HG03469 (cell line): ENCODE measurements around the gene ZMIZ1.

Experiments
- ATAC-seq: cut with Tn5 transposase; IDR thresholded peaks from one replicate; pipeline ENCODE4 v1.9.1; 2021; ENCODE audit warnings: mild to moderate bottlenecking, moderate library complexity, moderate number of reproducible peaks; ENCODE audit not compliant: unreplicated experiment

Gene ZMIZ1

GRCh38 chr10:79237454-79238157 is 168.8 kb downstream of the ZMIZ1 start:
- no peak for ATAC-seq

GRCh38 chr10:79238158-79238520 is 169.4 kb downstream of the ZMIZ1 start:
- ATAC-seq = no peak

- no peak for ATAC-seq
Observed at GRCh38 chr10:79238606-79239005, 169.8 kb downstream of the ZMIZ1 start.

GRCh38 chr10:79239275-79239779 is 170.6 kb downstream of the ZMIZ1 start:
- ATAC-seq = no peak

- ATAC-seq = no peak
Observed at GRCh38 chr10:79239924-79240581, 171.3 kb downstream of the ZMIZ1 start.

GRCh38 chr10:79241629-79241989 is 172.8 kb downstream of the ZMIZ1 start:
- ATAC-seq = no peak

- no peak for ATAC-seq
Observed at GRCh38 chr10:79241990-79242619, 173.3 kb downstream of the ZMIZ1 start.

- no peak for ATAC-seq
Observed at GRCh38 chr10:79242620-79243152, 173.9 kb downstream of the ZMIZ1 start.

- peak; percentile 27 for ATAC-seq
Observed at GRCh38 chr10:79243181-79244067, 174.7 kb downstream of the ZMIZ1 start.

- ATAC-seq = no peak
Observed at GRCh38 chr10:79244068-79244442, 175.3 kb downstream of the ZMIZ1 start.

GRCh38 chr10:79244841-79245504 is 176.2 kb downstream of the ZMIZ1 start:
- peak; percentile 19 for ATAC-seq

GRCh38 chr10:79245539-79246208 is 176.9 kb downstream of the ZMIZ1 start:
- no peak for ATAC-seq

GRCh38 chr10:79246209-79246581 is 177.4 kb downstream of the ZMIZ1 start:
- ATAC-seq = no peak

- no peak for ATAC-seq
Observed at GRCh38 chr10:79246606-79247275, 178.0 kb downstream of the ZMIZ1 start.

- ATAC-seq = no peak
Observed at GRCh38 chr10:79247373-79248137, 178.8 kb downstream of the ZMIZ1 start.

- ATAC-seq = no peak
Observed at GRCh38 chr10:79248341-79249185, 179.8 kb downstream of the ZMIZ1 start.
